HCT116 (cell line): Measurements from ENCODE around the gene DUSP2.

Source experiments
- CEBPB ChIP-seq: IDR thresholded peaks from 2 replicates; pipeline ENCODE4 v1.6.1; 2012; ENCODE audit warnings: low read depth
- CTCF ChIP-seq, 3 experiments: fragments of 200-600 bp in 1 of 3; sonication (generic) in 1 of 3; IDR thresholded peaks in 2 of 3; conservative IDR thresholded peaks in 1 of 3; 2 replicates each; pipeline ENCODE4 v1.5.1; 2012 to 2017; ENCODE audit warnings: low read depth in 2 of 3, low read length in 2 of 3, antibody characterized with exemption in 1 of 3, borderline replicate concordance in 1 of 3, control low read depth in 1 of 3, mild to moderate bottlenecking in 1 of 3, mixed read lengths in 1 of 3, mixed run types in 1 of 3, moderate library complexity in 1 of 3; ENCODE audit not compliant: insufficient read depth in 1 of 3
- ELF1 ChIP-seq: IDR thresholded peaks from 2 replicates; pipeline ENCODE4 v1.6.1; 2012; ENCODE audit warnings: low read depth, borderline replicate concordance
- EZH2 ChIP-seq: fragments of 200-600 bp; sonication (generic); IDR thresholded peaks from 2 replicates; pipeline ENCODE4 v1.6.1; 2017; ENCODE audit warnings: antibody characterized with exemption, mixed run types
- MAX ChIP-seq: IDR thresholded peaks from 2 replicates; pipeline ENCODE4 v1.6.1; 2012
- POLR2A ChIP-seq: IDR thresholded peaks from 2 replicates; pipeline ENCODE4 v1.7.0; 2011; ENCODE audit warnings: borderline replicate concordance; ENCODE audit not compliant: insufficient read depth, insufficient read length; ENCODE audit errors: extremely low read depth
- POLR2AphosphoS5 ChIP-seq: IDR thresholded peaks from 2 replicates; pipeline ENCODE4 v1.6.1; 2011; ENCODE audit warnings: mild to moderate bottlenecking, low read depth, low read length, moderate library complexity
- RAD21 ChIP-seq: IDR thresholded peaks from 2 replicates; pipeline ENCODE4 v1.6.1; 2012; ENCODE audit warnings: low read depth, mild to moderate bottlenecking
- REST ChIP-seq: IDR thresholded peaks from 2 replicates; pipeline ENCODE4 v1.6.1; 2012; ENCODE audit warnings: low read depth
- SIN3A ChIP-seq: IDR thresholded peaks from 2 replicates; pipeline ENCODE4 v1.6.1; 2012; ENCODE audit warnings: low read depth
- SP1 ChIP-seq: IDR thresholded peaks from 2 replicates; pipeline ENCODE4 v1.6.1; 2012; ENCODE audit warnings: low read depth
- SRF ChIP-seq: IDR thresholded peaks from 2 replicates; pipeline ENCODE4 v1.6.1; 2012; ENCODE audit warnings: low read depth
- TCF7L2 ChIP-seq: IDR thresholded peaks from 2 replicates; pipeline ENCODE4 v1.7.0; 2011; ENCODE audit warnings: borderline replicate concordance, inconsistent platforms; ENCODE audit not compliant: insufficient read depth, insufficient read length; ENCODE audit errors: extremely low read depth

GRCh38 chr2:96140941-96141623 lies 4.2 kb downstream of the DUSP2 start:
- no peak for TF ChIP-seq ELF1
- no peak for TF ChIP-seq CTCF (IDR thresholded peaks at IDR 0.05 in 2 of 3, conservative IDR thresholded peaks at IDR 0.05 in 1 of 3; ENCODE audit: borderline replicate concordance in 1 of 3, insufficient read depth in 1 of 3, low read depth in 2 of 3, low read length in 2 of 3)
- no peak for TF ChIP-seq EZH2
- no peak for TF ChIP-seq CEBPB
- no peak for TF ChIP-seq RAD21
- no peak for TF ChIP-seq POLR2A
- TF ChIP-seq POLR2AphosphoS5: no peak
- TF ChIP-seq SP1: no peak
- TF ChIP-seq TCF7L2: no peak
- no peak for TF ChIP-seq SRF
- no peak for TF ChIP-seq MAX
- no peak for TF ChIP-seq REST
- no peak for TF ChIP-seq SIN3A
